GM19438 (cell line): ENCODE measurements around the gene DENND1B.
"Not testable (repeated sequence)": the region's sequence is repeated elsewhere in the genome, so short reads cannot be mapped to it uniquely, and the experiment has no call there.

Experiments used
- ATAC-seq: cut with Tn5 transposase; IDR thresholded peaks from one replicate; pipeline ENCODE4 v1.9.1; 2021; ENCODE audit warnings: low read depth; ENCODE audit not compliant: unreplicated experiment

DENND1B gene

DNA sequence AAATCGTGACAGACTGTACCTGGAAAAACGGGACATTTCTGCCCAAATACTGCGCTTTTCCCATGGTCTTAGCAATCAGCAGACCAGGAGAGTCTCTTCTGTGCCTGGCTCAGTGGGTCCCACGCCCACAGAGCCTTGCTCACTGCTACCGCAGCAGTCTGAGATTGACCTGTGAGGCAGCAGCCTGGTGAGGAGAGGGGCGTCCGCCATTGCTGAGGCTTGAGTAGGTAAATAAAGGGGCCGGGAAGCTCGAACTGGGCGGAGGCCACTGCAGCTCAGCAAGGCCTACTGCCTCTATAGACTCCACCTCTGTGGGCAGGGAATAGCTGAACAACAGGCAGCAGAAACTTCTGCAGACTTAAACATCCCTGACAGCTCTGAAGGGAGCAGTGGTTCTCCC, 203.1 kb downstream of the DENND1B start:
- ATAC-seq, result no peak

DNA sequence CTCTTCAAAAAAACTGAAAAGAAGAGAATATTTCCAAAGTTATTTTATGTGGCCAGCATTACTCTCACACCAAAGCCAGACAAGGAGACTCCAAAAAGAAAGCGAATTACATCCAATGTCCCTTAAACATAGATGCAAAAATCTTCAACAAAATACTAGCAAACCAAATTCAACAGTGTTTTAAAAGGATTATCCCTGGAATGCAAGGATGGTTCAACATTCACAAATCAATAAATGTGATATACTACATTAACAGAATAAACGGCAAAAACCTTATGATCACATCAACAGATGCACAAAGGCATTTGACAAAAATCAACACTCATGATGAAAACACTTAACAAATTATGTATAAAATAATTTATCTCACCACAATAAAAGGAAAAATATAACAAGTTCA, 207.8 kb downstream of the DENND1B start:
- no peak for ATAC-seq

DNA sequence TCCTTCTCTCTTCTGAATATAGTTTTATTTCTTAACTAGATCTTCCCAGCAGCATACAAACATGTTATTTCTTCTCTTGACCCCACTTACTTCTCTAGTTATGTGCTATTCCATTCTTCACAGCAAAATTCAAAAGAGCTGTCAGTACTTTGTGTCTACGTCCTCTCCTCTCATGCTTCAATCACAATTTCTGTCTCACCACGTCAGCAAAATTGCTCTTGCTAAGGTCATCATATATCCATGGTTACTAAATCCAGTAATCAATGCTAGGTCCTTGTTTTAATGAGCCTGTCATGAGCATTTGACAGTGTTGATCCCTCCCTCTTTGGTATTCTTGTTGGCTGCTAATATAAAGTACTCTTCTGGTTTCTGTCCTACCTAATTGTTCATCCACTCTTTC, 214.2 kb downstream of the DENND1B start:
- ATAC-seq, result no peak

DNA sequence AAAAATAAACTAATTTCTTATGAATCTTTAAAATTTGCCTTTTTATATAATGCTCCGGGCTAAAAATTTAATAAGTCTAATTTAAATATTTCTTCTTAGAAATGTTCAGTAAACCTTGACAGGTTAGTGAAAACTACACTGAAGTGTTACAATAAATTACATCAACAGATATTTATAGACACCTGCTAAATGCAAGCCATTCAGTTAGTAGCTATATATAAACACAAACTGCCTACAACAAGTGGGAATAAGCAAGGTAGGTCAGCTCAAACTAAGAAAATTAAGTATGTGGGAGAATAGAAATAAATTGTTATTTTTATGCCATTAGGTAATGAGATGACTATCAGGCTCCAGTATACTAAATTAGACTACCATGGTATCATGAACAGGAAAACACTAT, 215.6 kb downstream of the DENND1B start:
- ATAC-seq, result no peak

DNA sequence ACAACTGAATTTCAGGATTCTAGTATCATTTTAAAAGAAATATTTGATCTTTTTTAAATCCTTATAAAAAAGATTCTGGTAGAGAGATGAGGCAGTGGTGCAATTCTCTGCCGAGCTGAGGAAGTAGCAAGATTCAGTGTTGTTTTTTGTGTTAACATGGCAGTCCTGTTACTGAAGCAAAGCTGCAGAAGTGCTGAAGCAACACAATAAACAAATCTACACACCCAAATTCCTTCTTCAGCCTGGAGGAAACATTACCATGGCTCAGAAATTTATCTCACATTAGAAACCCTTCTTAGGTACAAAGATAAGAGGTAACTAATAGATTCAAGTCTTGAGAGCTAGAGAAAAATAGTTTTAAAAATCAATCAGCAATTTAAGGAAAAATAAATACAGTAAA, 216.0 kb downstream of the DENND1B start:
- ATAC-seq, result no peak

DNA sequence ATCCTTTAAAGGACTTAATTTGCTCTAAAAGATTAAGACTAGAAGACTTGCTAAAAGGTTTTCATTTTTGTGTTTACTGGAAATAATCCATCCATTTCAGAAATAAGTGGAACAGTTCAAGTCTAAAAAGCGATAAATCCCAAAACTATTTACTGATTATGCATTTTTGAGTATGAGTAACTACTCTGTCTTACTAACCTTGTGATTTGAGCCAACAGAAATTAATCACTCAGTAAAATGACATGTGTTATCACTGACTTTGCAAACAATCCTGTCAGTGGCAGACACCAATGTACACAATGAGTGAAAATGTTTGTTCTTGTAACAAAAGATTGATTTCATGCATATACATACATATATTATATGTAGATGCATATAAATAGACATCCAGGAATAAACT, 218.0 kb downstream of the DENND1B start:
- ATAC-seq, result no peak

DNA sequence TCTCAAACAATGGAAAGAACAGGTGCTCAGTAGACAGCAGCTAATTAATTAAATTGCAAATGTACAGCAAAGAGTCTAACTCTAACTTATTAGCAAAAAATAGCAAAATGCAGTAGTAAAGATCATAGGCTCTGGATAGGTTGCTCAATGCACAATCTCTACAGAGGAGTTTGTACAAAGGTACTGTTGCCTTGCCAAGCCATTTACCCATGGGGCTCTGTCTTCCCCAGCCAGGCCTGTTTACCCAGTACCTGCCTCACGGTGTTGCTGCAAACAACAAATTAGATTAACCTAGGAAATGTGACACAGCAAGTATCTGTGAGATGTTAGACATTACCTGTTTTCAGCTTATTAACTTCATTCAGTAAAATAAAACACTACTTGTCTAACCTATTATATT, 222.0 kb downstream of the DENND1B start:
- ATAC-seq, result no peak

DNA sequence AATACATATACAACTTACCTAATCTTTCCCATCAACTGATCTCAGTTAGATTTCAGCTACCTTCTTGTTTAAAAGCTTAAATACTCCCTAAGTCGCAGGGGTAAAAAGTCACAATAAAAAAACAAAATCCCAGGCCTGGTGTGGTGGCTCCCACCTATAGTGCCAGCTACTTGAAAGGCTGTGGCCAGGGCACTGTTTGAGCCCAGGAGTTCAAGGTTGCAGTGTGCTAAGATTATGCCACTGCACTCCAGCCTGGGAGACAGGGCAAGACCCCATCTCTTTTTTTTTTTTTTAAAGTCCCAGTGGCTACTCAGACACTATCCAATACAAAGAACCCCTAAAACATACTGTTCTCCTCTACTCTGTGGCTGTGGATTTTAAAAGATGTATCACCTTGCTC, 228.3 kb downstream of the DENND1B start:
- ATAC-seq, result no peak

DNA sequence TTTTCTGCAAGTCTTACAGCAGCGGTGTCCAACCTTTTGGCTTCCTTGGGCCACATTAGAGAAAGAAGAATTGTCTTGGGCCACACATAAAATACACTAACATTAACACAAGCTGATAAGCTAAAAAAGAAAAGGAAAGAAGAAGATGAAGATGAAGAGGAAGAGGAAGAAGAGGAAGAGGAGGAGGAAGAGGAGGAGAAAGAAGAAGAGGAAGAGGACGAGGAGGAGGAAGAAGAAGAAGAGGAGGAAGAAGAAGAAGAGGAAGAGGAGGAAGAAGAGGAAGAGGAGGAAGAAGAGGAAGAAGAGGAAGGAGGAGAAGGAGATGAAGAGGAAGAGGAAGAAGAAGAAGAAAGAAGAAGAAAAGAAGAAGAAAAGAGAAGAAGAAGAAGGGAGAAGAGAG, 230.7 kb downstream of the DENND1B start:
- ATAC-seq, result no peak

DNA sequence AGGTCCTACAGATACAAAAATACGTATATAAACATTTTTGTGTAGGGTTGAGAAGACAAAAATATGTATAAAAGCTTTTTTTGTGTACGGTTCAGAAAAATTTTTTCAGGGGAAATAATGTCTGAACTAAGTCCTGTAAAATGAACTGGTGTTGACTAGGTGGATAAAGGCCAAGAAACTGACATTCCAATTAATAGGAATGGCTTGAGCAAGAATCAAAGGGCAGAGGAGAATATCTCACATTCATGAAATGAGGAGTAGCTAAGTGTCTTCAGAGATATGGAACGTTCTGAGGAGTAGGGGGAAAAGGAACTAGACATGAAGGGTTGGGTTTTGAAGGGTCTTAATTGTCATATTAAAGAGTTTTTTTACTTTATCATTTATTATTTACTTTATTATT, 231.2 kb downstream of the DENND1B start:
- no peak for ATAC-seq

DNA sequence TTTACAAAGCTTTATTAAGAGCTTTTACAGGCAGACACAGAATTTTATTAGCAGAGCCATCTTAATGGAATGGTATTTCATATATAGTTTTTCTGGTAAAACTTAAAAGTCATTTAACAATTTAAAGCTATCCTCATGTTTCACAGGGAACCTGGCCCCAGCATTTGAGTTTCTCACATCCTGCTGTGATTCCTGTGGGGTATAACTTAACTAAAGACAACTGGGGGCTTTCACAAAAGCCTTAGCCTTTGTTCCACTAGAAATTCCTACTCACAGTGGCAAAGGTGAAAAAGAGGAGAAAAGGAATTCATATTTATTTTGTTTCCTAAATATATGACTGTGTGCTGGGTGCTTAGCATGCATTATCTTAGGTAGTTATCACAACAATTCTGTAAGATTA, 233.9 kb downstream of the DENND1B start:
- ATAC-seq, result no peak

DNA sequence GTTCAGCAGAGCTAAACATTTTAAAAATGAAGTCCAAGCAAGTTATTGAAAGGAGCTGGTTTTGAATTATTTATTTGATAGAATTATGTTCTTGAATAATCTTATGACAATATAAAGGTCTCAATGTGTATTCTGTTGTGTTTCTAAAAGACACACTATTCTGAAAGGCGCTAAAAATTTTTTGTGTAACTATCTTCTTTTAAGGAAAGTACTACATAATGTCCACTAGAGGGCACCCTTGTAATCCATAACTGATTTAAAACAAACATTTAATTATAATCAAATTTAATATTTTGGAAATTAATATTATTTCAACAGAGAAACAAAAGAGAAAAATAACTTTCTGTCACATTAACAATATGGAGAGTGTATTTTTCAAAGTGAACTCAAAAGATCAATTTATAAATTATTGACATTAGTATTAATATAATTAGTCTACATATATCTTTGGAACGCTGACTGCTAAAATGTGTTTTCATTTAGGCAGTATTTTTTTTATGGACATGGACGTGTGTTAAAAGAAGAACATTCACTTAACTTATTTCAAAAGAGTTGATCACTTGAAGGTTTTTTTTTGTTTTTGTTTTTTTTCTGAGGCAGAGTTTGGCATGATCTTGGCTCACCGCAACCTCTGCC, 248.4 kb downstream of the DENND1B start:
- no peak for ATAC-seq

DNA sequence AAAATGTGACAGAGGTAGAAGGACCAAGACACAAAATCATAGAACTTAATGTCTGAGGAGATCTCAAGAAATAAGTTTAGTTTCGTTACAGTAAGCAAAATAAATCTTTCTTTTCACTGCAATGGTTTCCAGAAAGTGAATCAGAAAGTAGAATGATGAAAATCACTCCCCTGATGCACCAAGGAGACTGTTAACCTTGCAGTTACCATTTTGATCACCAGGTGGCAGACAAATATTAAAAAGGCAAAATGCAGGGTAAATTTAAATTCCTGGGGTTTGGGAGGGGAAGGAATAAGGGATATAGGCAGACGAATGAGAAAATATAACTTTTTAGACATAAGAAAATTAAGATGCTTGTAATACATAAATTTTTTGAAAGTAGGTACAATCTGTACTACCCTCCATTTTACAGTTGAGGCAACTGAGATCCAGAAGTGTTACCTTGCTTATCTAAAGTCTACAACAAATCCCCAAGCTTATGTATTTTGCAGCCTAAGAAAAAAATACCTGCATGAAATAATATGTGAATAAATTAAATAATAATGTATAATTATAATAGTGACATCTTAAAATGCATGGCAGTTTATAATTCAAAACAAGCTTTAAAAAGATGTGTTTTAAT, 254.1 kb downstream of the DENND1B start:
- no peak for ATAC-seq

DNA sequence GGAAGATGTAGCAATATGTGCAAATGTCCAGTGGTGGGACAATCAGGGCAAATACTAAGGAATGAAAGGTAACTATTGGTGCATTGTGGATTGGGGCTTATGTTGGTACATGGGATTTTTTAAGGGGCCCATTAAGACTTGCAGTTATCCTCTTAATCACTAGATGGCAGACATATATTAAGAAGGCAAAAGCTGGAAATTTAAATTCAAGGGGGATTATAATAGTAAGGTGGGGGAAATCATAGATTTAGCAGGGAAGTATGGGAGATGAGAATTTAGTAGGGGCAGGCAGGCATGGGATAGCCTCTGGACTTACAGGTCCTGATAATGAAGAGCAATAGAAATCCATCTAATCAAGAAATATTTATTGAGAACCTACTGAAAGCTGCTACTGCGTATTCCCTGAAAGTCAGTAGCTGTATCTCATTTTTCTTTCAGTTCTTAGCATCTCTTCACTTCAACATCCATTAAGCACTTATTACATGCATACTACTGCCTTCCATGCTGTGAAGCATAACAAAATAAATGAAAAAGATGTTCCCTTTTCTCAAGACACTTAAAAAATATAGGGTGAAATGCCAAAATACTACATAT, 255.4 kb downstream of the DENND1B start:
- peak; percentile 51 for ATAC-seq

DNA sequence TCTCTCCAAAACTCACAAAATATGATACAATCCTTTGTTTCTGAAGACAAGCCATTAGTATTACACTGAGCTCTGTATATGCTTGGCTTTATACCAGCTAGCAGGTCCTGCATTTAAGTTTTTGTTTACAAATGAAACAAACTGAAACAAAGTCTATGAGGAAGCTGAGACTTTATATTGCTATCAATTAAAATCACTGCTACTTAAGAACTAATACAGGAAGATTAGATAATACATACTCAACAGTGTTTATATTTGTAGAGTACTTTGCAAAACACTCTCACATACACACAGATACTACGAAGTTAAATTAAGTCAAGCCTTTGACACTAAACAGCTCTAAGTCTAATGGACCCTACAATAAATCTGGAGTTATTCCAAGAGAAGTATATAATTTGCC, 259.9 kb downstream of the DENND1B start:
- no peak for ATAC-seq

DNA sequence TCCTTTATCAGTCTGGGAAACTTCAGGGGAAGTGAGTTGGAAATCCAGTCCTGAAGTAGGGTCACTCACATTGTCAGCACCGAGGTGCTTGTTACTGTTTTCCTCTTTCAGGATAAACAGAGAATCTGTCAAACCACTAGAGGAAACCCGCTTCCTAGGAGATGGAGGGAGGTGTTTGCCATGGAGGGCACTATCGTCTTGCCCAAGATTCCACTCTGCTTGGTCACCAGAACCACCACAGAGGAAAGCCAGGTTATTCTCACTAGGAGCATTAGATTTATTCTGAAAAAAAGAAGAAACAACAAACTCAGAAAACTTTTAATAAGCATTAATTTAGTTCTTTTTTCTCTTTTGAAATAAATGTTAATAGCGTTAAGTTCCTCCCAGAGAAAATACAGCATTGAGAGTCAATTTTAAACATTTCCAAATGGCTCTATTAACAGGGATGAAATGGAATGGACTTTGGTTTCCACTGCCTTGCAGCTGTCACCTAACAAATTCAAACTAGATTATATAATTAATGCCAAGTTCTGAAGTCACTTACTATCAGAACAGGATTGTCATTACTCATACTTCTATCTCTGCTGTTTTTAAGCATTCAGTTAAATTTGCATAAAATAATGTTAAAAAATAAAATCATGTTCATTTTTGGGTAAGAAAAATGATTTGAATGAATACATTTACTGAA, 264.4 kb downstream of the DENND1B start:
- no peak for ATAC-seq

DNA sequence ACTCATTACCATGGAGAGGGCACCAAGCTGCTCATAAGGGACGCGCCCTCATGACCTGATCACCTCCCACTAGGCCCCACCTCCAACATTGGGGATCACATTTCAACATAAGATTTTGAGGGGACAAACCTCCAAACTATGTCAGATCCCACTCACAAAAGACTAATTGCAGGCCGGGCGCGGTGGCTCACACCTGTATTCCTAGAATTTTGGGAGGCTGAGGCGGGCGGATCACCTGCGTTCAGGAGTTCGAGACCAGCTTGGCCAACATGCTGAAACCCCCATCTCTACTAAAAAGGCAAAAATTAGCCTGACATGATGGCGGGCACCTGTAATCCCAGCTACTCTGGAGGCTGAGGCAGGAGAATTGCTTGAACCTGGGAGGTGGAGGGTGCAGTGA, 278.6 kb downstream of the DENND1B start:
- ATAC-seq, result no peak

DNA sequence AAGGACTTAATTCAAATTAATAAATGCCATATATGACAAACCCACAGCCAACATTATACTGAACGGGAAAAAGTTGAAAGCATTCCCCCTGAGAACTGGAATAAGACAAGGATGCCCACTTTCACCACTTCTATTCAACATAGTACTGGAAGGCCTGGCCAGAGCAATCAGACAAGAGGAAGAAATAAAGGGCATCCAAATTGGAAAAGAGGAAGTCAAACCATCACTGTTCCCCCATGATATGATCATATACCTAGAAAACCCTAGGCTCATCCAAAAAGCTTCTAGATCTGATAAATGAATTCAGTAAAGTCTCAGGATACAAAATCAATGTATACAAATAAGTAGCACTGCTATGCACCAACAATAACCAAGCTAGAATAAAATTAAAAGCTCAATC, 283.8 kb downstream of the DENND1B start:
- not testable (repeated sequence) for ATAC-seq

DNA sequence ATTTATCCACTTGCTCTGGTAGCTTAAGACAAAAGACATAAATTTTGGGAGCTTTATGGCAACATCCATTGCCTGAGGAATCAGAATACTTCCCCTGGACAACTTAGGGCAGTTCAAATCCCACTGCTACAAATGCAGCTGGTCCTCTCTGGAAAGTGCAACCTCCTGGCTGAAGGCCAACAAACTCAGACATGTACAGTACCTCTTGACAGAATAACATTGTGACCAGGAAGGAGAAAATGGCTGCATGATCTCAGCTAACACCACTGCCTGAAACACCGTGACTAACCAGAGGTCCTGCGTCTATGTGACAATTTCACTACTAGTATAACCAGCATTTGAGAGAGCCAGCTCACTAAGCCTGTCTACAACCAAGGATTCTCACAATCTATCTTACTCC, 288.3 kb downstream of the DENND1B start:
- no peak for ATAC-seq

DNA sequence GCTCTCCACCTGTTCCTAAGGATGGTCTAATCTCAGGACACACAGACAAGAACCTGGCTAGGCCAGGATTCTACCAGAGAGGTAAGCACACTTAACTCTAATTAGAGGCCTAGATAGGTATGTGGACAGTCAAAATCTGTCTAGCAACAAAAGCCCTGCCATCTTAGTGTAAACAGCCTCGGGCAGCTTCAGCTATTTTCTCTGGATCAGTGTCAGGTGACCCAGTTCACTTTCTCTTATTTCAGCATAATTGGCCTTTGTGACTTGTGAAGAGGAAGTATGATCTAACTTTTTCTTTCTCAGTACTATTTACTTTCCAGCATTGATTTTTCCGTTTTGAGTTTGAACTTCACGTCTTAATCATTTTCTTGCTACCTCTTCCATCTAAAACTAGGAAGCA, 289.5 kb downstream of the DENND1B start:
- ATAC-seq, result no peak

DNA sequence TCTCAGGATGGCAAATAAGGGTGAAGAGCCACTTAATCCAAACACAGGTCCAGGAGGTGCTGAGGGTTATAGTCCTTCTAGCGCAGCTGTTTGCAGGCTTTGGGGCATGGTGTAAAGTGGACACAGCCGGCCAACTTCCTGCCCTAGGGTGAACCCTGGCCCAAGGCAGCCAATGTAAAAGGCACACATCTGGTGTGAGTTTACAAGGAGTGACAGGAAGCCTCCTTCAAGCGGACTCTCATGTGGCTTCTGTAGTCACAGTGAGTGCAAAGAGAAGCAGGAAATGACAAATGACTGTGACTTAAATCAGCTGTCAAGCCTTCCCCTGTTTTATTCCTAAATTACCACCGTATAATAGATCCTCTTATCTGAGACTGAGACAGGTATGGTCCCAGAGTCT, 294.2 kb downstream of the DENND1B start:
- ATAC-seq, result no peak

DNA sequence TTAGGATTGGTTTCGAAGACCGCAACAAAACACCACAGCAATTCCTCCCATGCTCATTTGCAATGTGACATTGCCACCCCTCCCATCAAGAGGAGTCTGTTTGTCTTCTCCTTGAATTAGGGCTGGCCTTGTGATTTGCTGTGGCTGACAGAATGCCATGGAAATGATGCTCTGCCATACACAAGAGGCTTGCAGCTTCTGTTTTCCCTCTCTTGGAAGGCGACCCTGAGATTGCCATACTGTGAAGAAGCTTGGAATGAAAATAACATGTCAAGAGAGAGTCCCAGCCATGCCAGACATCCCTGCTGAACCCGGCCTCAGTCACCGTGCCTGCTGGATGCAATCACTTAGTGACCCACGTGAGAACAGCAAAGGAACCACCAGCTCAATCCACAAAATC, 294.8 kb downstream of the DENND1B start:
- ATAC-seq, result no peak
